IMR-90 (cell line): Measurements from ENCODE around the gene CYS1.

Experiments used
- CEBPB ChIP-seq: IDR thresholded peaks from 2 replicates; pipeline ENCODE4 v1.6.1; 2012; ENCODE audit warnings: low read depth, low read length, improper control_type of control experiment
- CHD1 ChIP-seq: IDR thresholded peaks from 2 replicates; pipeline ENCODE4 v1.6.1; 2012; ENCODE audit warnings: low read depth, low read length, improper control_type of control experiment
- CTCF ChIP-seq: conservative IDR thresholded peaks from 2 replicates; pipeline ENCODE4 v1.5.1; 2012; ENCODE audit warnings: mild to moderate bottlenecking, low read depth, low read length, improper control_type of control experiment
- NFE2L2 ChIP-seq: fragments of 150-350 bp; IDR thresholded peaks from 2 replicates; pipeline ENCODE4 v1.6.1; 2016; ENCODE audit warnings: low read depth, mild to moderate bottlenecking, low read length
- POLR2A ChIP-seq: IDR thresholded peaks from 2 replicates; pipeline ENCODE4 v1.6.1; 2012; ENCODE audit warnings: mild to moderate bottlenecking, low read depth, low read length
- RAD21 ChIP-seq: IDR thresholded peaks from 2 replicates; pipeline ENCODE4 v1.6.1; 2012; ENCODE audit warnings: low read length, improper control_type of control experiment
- RFX5 ChIP-seq: IDR thresholded peaks from 2 replicates; pipeline ENCODE4 v1.8.0; 2012; ENCODE audit warnings: low read depth, mild to moderate bottlenecking, low read length, moderate library complexity

GRCh38 chr2:10094271-10094814 lies 14.1 kb upstream of the CYS1 start:
- TF ChIP-seq POLR2A (no peak), RFX5 (no peak), CHD1 (no peak), CTCF (no peak), RAD21 (no peak), NFE2L2 (no peak), CEBPB (no peak)
